Measurements from ENCODE around the gene DGKB. TPM values are rescaled to one million over a fixed set of nuclear protein-coding genes. Genes with fewer than 3 reads are reported as not detected.

The DGKB gene
- total and polyA plus RNA-seq, 8 donors = 0.16 to 1.3 (median 0.40) TPM

DNA sequence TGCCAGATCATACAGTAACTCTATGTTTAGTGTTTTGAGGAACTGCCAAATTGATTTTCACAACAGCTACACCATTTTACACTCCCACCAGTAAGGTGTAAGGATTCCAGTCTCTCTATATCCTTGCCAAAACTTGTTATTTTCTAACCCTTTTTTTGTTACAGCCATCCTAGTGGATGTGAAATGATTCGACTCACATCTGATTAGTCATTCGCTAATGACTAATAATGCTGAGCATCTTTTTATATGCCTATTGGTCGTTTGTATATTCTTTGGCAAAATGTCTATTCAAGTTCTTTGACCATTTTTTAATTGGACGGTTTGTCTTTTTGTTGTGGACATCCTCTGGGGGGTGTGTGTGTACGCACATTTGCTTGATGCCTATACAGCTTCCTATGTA is 142.8 kb downstream of the DGKB start:
- intact Hi-C loops (cut with DNase I) = no loop called here
- FAIRE-seq (no peak), DNase-seq (no peak), ATAC-seq (no peak)
- H3K27ac ChIP-seq = no peak overlapping the region
- H3K4me3 ChIP-seq = no peak overlapping the region
- 85 to 86% methylated on average over 5 of the region's 5 CpGs for WGBS, 2 donors
- no peaks in the 10 kb centered on the region for H3K27me3 ChIP-seq
- TF ChIP-seq CTCF (IDR thresholded peaks at IDR 0.05) = no peak
- peaks cover 0 to 6% (median 0%) of the 10 kb centered on the region in 3 donors for H3K4me1 ChIP-seq
- no peaks in the 10 kb centered on the region for H3K9me3 ChIP-seq
- H3K36me3 ChIP-seq = no peaks in the 10 kb centered on the region

- ATAC-seq (no peak), FAIRE-seq (no peak), DNase-seq (no peak)
- no peaks in the 10 kb centered on the region for H3K27me3 ChIP-seq
- no peak overlapping the region for H3K4me3 ChIP-seq
- no peak overlapping the region for H3K27ac ChIP-seq
- no peak for TF ChIP-seq CTCF (IDR thresholded peaks at IDR 0.05)
- intact Hi-C loops (cut with DNase I) = no loop called here
- no peaks in the 10 kb centered on the region for H3K4me1 ChIP-seq
- no peaks in the 10 kb centered on the region for H3K9me3 ChIP-seq
- 3 to 4% methylated on average over 1 of the region's 1 CpG for WGBS, 2 donors
- no peaks in the 10 kb centered on the region for H3K36me3 ChIP-seq
These were observed 147.9 kb downstream of the DGKB start for GRCh38 chr7:14754631-14755030.

GRCh38 chr7:14752301-14752700 is 150.2 kb downstream of the DGKB start:
- Histone ChIP-seq H3K9me3 (no peaks in the 10 kb centered on the region), H3K4me1 (no peaks in the 10 kb centered on the region), H3K4me3 (no peak overlapping the region), H3K27me3 (no peaks in the 10 kb centered on the region), H3K27ac (no peak overlapping the region), H3K36me3 (no peaks in the 10 kb centered on the region)
- DNase-seq (no peak), ATAC-seq (no peak), FAIRE-seq (no peak)
- intact Hi-C loops (cut with DNase I) = no loop called here
- no peak for TF ChIP-seq CTCF (IDR thresholded peaks at IDR 0.05)
- WGBS, 2 donors = 87 to 94% methylated on average over 3 of the region's 3 CpGs

- Histone ChIP-seq H3K27me3 (no peaks in the 10 kb centered on the region), H3K4me3 (no peak overlapping the region), H3K4me1 (no peaks in the 10 kb centered on the region), H3K36me3 (no peaks in the 10 kb centered on the region), H3K9me3 (no peaks in the 10 kb centered on the region), H3K27ac (no peak overlapping the region)
- ATAC-seq (no peak), FAIRE-seq (no peak), DNase-seq (no peak)
- WGBS, 2 donors = 63 to 74% methylated on average over 1 of the region's 1 CpG
- TF ChIP-seq CTCF (IDR thresholded peaks at IDR 0.05) = no peak
- intact Hi-C loops (cut with DNase I) = no loop called here
These were observed 151.1 kb downstream of the DGKB start for GRCh38 chr7:14751461-14751860.

DNA sequence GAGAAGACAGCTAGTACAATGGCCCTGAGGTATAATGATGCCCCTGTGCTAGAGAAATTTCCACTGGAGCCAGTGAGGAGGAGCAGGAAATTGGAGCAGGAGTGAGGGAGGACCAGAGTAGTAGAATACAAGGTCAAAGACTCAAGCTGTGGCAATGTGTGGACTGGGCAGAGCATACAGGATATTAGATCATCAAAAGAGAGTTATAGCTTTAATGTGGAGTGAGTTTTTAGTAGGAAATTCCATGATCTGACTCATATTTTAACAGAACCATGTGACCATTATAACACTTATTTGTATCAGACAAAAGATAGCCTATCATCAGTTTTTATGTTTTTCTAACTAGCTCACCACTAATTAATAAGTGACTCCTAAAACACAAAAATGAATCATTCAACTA is 154.1 kb downstream of the DGKB start:
- intact Hi-C loops (cut with DNase I) = no loop called here
- no peak overlapping the region for H3K27ac ChIP-seq
- no peaks in the 10 kb centered on the region for H3K27me3 ChIP-seq
- no peaks in the 10 kb centered on the region for H3K36me3 ChIP-seq
- no peak for FAIRE-seq
- ATAC-seq = peak in 1 of 4 donors; percentile 52
- no peak for DNase-seq
- H3K4me1 ChIP-seq = no peaks in the 10 kb centered on the region
- H3K4me3 ChIP-seq = no peak overlapping the region
- no peak for TF ChIP-seq CTCF (IDR thresholded peaks at IDR 0.05)
- no peaks in the 10 kb centered on the region for H3K9me3 ChIP-seq
